GM12865 (cell line): ENCODE measurements around the gene POLR2F.
A peak's percentile ranks its signal among the peaks of the same experiment; 100 is the strongest.

ENCODE experiments used
- DNase-seq: peaks from one replicate; pipeline ENCODE4 v3.0.0; 2010; ENCODE audit warnings: low read depth
- H3K4me3 ChIP-seq: 2 replicates; pipeline ENCODE4 v1.5.1; 2011; ENCODE audit warnings: mild to moderate bottlenecking, low read depth, low read length, control low read depth
- TF ChIP-seq, protein P1 (sequence below): IDR thresholded peaks from 2 replicates; pipeline ENCODE4 v1.5.1; 2011; ENCODE audit warnings: low read length, control low read depth, low read depth, inconsistent platforms; ENCODE audit not compliant: insufficient read depth; ENCODE audit errors: missing control alignments

Gene POLR2F

DNA sequence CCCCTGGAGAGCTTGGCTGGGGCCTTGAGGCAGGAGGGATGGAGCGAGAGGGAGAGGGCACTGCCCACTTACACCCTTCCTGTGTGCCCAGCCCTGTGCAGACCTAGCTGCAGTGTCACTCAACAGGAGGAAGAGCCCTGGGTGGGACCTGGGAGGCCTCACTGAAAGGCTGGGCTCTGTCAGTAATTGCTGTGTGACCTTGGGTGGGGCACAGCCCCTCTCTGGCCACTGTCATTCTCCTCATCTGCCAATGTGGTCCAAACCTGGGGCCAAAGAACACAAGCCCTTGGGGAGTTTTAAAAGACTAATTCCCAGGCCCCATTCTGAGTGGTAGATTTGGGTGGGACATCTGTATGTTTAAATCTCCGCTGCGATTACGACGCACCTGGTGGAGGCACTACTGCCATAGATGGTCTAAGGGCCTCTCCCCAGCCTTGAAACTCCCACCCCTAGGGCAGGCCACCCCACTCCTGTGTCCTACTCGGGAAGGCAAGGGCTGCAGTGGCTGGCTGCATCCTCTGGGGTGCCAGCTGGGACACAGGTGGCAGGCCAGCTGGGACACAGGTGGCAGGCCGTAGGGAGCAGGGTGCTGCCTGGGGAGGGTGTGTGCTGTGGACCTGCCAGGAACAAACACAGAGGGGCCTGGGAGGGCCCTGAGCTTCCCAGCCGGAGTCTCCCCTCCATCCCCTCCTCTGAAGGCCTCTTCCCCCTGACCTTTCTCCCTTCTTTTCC lies 43.2 kb downstream of the POLR2F start:
- no peak overlapping the region for H3K4me3 ChIP-seq
- DNase-seq = no peak
- TF ChIP-seq, protein P1, sequence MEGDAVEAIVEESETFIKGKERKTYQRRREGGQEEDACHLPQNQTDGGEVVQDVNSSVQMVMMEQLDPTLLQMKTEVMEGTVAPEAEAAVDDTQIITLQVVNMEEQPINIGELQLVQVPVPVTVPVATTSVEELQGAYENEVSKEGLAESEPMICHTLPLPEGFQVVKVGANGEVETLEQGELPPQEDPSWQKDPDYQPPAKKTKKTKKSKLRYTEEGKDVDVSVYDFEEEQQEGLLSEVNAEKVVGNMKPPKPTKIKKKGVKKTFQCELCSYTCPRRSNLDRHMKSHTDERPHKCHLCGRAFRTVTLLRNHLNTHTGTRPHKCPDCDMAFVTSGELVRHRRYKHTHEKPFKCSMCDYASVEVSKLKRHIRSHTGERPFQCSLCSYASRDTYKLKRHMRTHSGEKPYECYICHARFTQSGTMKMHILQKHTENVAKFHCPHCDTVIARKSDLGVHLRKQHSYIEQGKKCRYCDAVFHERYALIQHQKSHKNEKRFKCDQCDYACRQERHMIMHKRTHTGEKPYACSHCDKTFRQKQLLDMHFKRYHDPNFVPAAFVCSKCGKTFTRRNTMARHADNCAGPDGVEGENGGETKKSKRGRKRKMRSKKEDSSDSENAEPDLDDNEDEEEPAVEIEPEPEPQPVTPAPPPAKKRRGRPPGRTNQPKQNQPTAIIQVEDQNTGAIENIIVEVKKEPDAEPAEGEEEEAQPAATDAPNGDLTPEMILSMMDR = peak; percentile 7

DNA sequence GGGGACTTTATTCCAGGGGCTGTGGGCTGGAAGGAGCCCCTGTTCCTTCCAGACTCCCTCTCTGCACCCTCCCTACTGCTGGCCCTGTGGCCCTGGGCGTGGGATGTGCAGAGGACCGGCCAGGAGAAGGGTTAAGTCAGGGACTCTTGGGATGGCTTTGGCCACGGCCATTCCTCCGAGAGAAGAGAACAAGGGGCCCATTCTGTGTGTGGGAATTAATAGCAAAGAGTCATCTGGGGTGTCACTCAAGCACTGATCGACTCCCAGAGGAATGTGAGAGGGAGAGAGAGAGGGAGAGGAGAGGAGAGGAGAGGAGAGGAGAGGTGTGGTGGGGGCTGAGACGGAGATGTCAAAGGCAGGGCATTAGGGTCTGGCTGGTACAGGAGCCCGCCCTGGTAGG lies 45.0 kb downstream of the POLR2F start:
- no peak for DNase-seq
- TF ChIP-seq, protein P1 = no peak
- no peak overlapping the region for H3K4me3 ChIP-seq

DNA sequence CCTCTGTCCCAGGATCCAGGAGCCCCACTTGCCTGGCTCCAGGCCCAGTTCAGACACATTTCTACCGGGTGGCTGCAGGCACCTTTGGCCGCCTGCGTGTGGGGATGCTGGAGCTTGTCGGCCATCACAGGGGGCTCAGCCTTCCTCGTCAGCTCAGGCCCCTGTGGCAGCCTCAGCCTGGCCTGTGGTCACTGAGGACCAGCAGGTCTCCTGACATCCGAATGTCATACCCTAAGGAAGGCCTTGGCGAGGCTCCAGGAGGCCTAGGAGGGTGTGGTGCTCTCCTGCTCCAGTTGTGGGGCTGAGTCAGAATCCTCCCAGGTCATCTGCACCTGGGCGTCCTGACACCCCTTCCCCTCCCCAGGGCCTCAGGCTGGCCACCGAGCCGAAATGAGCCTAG lies 45.7 kb downstream of the POLR2F start:
- TF ChIP-seq, protein P1 = no peak
- H3K4me3 ChIP-seq = no peak overlapping the region
- no peak for DNase-seq

DNA sequence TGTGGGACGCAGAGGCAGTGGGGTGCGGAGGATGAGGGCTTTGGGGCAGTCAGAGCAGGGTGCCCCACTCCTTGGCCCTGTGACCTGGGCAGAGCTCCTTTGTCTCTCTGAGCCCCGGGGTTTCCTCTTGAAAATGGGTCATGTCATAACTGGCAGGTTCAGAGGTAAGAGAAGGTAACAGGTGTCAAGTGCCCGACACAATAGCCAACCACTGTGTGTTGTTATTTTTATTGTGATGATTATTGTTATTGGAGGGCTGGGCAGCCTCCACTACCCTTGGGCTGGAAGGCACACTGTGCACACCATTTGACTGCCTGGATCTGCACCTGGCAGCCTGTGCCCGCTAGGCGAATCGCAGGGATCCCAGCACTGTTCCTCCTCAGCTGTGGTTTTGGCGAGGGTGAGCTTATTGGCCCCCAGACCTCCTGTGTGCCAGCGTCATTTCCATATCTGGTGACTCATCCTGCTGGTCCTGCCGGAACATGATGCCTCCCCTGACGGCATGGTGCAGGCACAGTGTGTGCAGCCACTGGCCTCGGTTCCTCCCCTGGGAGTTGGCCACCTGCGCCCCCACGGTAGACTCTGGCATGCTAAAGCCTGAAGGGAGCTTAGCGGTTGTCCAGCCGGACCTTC lies 46.3 kb downstream of the POLR2F start:
- TF ChIP-seq, protein P1 = no peak
- H3K4me3 ChIP-seq = no peak overlapping the region
- peak; percentile 16 for DNase-seq

DNA sequence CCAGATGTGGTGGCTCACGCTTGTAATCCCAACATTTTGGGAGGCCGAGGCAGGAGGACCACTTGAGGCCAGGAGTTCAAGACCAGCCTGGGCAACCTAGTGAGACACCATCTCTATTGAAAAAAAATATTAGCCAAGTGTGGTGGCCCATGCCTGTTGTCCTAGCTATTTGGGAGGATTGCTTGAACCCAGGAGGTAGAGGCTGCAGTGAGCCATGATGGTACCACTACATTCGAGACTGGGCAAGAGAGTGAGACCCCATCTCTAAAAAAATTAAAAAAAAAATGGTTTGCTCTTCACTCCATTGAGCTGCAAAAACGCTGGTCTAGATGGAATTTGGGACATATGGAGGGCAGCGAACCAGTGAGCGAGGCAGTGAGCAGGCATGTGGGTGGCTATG lies 52.4 kb downstream of the POLR2F start:
- H3K4me3 ChIP-seq = no peak overlapping the region
- TF ChIP-seq, protein P1 = no peak
- DNase-seq = no peak

DNA sequence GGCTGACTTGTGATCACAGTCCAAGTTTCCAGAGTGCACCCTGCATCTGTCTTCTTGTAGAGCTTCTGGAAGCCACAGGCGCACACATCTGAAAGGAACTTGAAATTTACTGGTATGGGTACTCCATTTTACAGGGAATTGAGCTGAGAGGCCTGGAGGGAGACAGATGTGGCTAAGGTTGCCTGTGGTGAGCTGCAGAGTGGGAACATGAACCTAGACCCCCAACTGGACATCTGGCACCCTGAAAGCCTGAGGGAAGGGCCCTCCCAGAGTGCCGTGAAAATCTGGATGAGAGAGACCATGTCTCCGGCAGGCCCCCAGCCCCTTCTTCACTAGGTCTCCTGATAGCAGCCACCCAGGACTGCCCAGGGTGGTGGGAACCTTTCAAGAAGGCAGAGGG lies 53.4 kb downstream of the POLR2F start:
- no peak overlapping the region for H3K4me3 ChIP-seq
- TF ChIP-seq, protein P1 = no peak
- DNase-seq = no peak
